Choroid plexus epithelial cell (primary cell): ENCODE data around the gene SPTAN1.

Source experiments
- DNase-seq: peaks from one replicate; pipeline ENCODE4 v3.0.0-alpha.2; 2010; ENCODE audit warnings: low read depth
- H3K4me3 ChIP-seq: 2 replicates; pipeline ENCODE4 v1.5.1; 2011; ENCODE audit warnings: low read depth, mild to moderate bottlenecking, control low read depth, low read length, moderate library complexity
- TF ChIP-seq, protein P1 (sequence below): conservative IDR thresholded peaks from 2 replicates; pipeline ENCODE4 v1.5.1; 2011; ENCODE audit warnings: low read depth, mild to moderate bottlenecking, control low read depth, inconsistent platforms, low read length, moderate library complexity

Gene SPTAN1

DNA sequence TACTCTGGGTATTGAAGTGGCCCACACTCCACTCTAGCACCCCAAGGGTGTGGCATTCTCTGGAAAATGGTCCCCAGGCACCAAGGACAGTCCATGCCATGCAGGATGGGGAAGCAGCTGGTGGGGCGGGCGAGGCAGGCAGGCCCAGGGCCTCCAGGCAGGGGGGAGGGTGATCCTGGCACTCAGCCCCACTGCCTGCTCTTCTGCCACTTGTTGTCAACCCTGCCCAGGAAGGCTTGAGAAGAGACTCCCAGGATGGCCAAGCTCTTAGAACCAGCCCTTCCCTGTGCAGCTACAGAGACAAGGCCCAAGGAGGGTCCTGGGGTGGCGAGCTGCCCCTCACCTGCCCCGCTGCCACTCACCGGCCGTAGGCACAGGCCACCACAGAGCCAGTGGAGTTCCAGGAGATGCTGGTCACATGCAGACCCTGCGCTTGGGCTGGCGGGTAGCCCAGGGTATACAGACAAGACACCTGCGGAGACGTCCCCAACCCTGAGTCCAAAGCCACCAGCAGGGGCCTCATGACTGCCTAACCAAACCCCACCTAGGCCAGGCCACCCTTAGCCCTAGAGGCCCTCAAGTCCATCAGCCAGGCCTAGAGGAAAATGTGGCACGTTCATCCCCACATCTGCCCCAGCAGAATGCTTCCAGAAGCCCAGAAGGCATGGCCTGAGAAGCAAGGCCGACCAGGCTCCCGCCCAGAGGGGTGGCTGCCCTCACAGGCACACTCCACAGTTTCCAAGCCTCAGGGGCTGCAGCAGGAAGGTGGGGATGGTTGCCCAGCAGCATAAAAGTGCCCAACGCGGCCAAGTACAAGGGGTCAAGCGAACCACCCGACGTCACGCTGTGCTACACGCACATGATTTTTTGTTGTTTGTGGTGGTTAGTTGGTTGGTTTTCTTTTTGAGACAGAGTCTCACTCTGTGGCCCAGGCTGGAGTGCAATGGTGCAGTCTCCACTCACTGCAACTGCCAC is 84.5 kb downstream of the SPTAN1 start:
- H3K4me3 ChIP-seq, result no peak overlapping the region
- DNase-seq, result no peak

DNA sequence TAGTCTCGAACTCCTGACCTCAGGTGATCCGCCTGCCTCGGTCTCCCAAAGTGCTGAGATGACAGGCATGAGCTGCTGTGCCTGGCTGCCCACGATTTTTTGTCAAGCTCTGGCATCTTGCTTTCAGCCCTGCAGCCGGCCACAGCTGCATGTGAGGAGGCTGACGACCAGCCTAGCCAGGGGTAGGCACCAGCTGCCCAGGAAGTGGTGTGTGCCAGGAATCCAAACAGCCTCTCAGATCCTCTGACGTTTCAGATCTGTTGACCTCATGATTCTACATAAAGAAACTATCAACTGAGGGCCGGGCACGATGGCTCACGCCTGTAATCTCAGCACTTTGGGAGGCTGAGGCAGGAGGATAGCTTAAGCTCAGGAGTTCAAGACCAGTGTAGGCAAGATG is 85.3 kb downstream of the SPTAN1 start:
- H3K4me3 ChIP-seq, result no peak overlapping the region
- TF ChIP-seq, protein P1, sequence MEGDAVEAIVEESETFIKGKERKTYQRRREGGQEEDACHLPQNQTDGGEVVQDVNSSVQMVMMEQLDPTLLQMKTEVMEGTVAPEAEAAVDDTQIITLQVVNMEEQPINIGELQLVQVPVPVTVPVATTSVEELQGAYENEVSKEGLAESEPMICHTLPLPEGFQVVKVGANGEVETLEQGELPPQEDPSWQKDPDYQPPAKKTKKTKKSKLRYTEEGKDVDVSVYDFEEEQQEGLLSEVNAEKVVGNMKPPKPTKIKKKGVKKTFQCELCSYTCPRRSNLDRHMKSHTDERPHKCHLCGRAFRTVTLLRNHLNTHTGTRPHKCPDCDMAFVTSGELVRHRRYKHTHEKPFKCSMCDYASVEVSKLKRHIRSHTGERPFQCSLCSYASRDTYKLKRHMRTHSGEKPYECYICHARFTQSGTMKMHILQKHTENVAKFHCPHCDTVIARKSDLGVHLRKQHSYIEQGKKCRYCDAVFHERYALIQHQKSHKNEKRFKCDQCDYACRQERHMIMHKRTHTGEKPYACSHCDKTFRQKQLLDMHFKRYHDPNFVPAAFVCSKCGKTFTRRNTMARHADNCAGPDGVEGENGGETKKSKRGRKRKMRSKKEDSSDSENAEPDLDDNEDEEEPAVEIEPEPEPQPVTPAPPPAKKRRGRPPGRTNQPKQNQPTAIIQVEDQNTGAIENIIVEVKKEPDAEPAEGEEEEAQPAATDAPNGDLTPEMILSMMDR, result no peak

More for the DNA sequence above, 84.5 kb downstream of the SPTAN1 start:
- TF ChIP-seq, protein P1, result no peak

DNA sequence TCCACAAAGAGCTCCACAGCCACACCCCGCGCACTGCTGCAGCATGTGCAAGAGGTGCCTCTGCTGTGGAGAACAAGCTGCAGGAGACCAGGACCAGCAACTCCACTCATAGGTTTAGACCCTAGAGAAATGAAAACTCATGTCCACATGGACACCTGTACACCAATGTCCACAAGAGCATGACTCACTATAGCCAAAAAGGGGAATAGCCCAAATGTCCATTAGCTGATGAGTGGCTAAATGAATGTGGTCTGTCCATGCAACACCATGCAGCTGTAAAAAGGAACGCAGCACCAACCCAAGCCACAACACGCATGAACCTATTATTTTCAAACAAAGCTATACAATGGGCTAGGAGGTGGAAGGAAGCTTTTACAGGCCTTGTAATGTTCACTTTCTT is 86.2 kb downstream of the SPTAN1 start:
- DNase-seq, result no peak
- H3K4me3 ChIP-seq, result no peak overlapping the region
- TF ChIP-seq, protein P1, result no peak

More for the DNA sequence above, 85.3 kb downstream of the SPTAN1 start:
- no peak for DNase-seq

DNA sequence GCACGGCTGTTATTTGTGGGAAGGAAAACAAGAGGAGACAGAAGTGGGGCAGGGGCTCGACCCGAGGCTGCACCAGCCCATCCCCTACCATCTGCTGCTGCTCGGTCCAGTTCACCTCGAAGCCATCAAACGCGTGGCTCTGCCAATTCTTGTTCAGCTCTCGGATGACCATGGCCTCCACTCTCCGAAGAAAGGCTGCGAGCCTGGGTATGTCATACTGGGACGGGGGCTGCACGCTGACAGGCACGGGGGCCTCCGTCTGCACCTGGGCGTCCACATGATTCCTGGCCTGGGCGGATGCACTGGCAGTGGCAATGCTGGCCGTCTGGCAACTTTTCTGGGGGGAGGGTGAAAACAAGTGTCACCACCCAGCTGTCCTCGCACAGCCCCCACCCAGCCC is 88.2 kb downstream of the SPTAN1 start:
- H3K4me3 ChIP-seq, result no peak overlapping the region

DNA sequence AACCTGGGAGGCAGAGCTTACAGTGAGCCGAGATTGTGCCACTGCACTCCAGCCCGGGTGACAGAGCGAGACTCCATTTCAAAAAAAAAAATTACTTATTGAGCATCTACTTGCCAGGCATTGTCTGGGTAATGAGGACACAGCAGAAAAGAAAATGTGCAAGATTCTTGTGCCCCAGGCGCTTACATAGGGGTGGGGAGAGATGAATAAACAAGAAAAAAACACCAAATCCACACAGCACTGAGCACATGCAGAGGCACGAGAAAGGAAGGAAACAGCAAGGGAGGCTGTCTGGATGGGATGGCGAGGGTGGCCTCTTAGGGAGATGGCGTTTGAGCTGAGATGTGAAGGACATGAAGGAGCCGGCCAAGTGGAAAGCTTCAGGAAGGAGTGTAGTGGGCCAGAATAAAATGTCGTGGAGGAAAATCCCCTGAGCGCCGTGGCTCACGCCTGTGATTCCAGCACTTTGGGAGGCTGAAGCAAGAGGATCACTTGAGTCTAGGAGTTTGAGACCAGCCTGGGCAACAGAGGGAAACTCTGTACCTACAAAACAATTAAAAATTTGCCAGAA is 90.4 kb downstream of the SPTAN1 start:
- no peak overlapping the region for H3K4me3 ChIP-seq
- no peak for DNase-seq
- TF ChIP-seq, protein P1, result no peak

More for the DNA sequence above, 88.2 kb downstream of the SPTAN1 start:
- no peak for DNase-seq
- TF ChIP-seq, protein P1, result no peak

DNA sequence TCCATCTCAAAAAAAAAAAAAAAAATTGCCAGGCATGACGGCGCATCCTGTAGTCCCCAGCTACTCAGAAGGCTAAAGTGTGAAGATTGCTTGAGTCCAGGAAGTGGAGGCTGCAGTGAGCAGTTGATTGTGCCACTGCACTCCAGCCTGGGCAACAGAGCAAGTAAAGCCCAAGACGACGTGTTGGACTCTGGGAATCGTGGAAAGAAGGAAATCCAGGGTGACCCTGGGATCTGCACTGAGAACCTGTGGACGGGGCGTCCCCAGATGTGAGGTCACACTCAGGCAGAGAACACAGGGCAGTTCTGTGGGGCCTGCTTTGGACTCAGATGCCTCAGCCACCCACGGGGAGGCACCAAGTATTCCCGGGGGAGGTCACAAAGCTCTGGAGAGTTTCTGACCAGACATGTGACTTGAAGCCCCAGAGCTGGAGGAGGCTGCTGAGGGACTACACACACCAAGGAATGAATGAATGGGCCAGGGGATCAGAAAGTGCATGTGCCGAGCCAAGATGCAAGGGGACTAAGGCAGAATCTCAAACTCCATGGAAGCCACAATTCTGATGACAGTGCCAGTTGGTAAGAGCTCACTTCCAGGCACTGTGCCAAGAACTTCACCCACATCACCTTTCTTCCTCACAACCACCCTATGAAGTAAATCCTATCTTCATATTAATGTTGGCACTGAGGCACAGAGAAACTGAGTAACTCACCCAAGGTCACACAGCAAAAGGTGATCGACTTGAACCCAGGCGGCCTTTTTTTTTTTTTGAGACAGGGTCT is 91.3 kb downstream of the SPTAN1 start:
- no peak overlapping the region for H3K4me3 ChIP-seq
- DNase-seq, result no peak
- TF ChIP-seq, protein P1, result no peak
